ENCODE results near the gene GRIA1.

GRIA1 gene

DNA sequence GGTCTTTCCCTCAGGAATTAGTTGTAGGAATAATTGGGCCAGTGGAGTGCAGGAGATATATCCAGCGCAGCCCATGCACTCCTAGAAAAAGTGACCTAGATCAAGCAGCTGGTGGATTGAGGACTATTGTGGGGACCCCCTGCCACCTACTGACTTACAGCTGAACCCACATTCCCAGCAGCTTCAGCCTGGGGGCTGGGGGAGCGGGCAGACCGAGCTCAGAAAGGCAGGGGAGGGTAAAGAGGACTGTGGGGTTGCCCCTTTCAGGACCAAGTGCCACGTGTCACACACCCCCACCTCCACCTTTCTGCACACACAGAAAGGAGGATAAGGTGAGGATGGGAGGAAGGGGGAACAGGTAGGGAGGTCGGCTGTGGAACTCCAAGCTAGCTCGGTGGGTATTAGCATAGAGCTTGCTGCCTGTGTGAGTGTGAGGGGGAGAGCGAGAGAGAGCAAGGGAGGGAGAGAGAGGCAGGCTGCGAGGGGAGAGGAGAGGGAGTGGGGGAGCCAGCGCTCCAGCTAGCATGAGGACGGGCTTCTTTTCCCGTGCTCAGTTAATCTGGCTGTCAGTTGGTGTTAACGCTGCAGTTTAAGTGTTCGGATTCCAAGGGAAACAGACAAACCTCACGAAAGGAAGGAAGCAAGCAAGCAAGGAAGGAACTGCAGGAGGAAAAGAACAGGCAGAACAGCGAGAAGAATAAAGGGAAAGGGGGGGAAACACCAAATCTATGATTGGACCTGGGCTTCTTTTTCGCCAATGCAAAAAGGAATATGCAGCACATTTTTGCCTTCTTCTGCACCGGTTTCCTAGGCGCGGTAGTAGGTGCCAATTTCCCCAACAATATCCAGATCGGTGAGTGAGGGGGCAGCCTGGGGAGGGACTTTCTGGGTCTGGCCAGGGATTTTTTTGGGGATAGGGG is at the start of gene GRIA1:
Gene GRIA1 (plus strand): TSS at position 553 of the 920 bp plus-strand sequence.
- no peak for DNase-seq (ENCODE audit: low read depth)

GRCh38 chr5:153445875-153446579 is 44.4 kb upstream of the GRIA1 start:
- DNase-seq (ENCODE audit: low read depth) = no peak

GRCh38 chr5:153447534-153447933 is 42.9 kb upstream of the GRIA1 start:
- DNase-seq (ENCODE audit: low read depth) = no peak

- no peak for DNase-seq (ENCODE audit: low read depth)
Measured at GRCh38 chr5:153456354-153456753, 34.1 kb upstream of the GRIA1 start.

DNA sequence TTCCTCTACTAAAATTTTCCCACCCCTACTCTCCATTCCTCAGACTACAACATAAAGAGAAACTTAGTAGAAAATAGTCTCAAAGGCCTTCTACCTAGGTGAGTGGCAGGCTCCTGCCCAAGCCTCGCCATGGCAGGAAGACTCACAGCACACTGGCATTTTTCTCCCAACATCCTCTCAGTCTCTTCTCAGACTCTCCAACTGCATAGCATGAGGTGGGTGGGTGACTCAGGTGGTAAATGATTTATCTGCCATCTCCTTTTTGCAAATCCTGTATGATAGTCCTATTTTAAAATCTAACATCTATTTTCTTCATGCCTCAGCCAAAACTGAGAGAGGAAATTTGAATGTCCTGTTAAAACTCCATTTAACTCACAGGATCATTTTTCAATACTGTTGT is 33.5 kb upstream of the GRIA1 start:
- DNase-seq (ENCODE audit: low read depth) = no peak

DNA sequence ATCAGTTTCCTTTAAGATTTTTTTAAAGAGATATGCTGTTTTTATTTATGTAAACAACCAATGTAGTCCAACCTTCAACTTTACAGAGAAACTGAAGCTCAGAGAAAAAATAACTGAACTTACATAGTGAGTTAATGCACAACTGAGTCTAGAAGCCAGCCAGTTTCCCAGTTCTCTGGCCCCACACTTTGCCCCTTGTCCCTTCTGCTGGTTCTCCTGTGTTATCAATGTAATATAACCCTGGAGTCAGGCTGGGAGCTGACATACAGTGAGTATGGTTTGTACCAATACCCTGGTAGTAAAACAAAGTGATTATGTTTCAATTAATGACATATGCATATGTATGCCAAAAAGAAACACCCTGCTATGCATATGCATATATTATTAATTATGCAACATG is 32.2 kb upstream of the GRIA1 start:
- DNase-seq (ENCODE audit: low read depth) = no peak

- DNase-seq (ENCODE audit: low read depth) = no peak
Measured at GRCh38 chr5:153459051-153459743, 31.3 kb upstream of the GRIA1 start.

DNA sequence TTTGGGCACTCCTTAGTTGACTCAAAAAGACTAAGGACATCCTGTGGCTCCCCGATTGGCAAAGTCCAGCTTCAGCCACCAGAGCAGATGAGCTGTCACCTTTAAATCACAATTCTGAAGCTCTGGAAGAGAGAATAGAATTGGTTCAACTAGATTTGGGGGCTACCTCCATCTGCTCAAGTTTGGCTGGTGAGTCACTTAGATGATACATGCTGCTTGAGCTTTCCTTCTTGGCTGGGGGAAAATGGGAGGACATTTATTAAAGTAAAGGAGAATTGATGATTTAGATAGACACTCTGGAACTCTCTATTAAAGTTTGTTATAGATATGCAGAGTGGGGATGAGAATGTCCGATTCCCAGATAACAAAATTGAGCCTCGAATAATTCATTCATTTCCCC is 30.0 kb upstream of the GRIA1 start:
- no peak for DNase-seq (ENCODE audit: low read depth)

DNA sequence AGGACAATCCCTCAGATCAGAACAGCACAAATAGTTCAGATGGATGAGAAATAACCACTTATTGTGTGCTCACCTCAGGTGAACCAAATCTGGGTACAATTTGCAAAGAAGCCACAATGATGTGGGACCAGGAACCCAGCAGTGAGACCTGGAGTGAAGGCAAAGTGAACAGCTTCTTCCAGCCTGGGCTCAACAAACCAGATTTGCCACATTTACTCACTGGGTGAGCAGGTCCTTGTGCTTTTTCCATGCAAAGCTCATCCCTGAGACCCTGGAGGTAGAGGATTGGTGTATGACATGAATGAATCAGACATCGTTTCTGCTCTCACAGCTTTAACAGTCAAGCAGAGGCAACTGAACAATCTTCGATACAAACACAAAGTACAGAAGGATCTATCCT is 29.1 kb upstream of the GRIA1 start:
- DNase-seq (ENCODE audit: low read depth) = no peak

GRCh38 chr5:153463806-153464205 is 26.7 kb upstream of the GRIA1 start:
- DNase-seq (ENCODE audit: low read depth) = no peak

DNA sequence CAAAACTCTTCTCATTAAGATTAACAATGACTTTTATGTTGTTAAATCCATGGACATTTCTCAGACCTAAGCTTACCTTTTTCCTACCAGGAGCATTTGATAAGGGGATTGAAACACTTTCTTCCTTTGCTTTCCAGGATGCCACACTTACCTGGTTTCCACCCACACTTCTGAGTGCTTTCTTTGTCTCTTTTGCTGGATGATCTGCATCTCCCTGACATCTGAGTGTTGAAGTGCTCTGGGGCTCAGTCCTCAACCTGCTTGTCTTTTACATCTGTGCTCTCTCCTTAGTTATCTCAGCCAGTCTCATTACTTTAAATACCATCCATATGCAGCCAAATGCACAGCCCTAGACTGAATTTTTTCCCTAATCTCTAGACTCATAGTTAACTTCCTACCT is 22.9 kb upstream of the GRIA1 start:
- DNase-seq (ENCODE audit: low read depth) = no peak

DNA sequence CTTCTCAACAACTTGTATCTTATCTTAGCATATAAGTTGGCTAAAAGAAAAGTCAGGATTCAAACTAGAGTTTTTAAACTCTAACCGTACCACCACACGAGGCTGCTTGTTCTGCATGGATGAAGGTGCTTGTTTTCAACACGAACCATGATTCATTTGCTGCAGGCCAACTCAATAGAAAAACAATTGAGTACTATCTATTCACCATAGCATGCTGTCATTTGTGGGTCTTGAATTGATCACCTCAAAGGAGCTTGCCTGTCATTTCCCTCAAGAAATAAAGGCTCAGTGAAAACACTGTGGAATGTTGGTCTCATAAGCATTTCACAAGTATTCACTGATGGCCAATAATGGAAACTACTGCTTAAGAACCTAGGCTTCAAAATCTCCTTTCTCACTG is 21.0 kb upstream of the GRIA1 start:
- DNase-seq (ENCODE audit: low read depth) = no peak

GRCh38 chr5:153470736-153471135 is 19.7 kb upstream of the GRIA1 start:
- DNase-seq (ENCODE audit: low read depth) = no peak

- DNase-seq (ENCODE audit: low read depth) = no peak
Measured at GRCh38 chr5:153476767-153477166, 13.7 kb upstream of the GRIA1 start.

- DNase-seq (ENCODE audit: low read depth) = no peak
Measured at GRCh38 chr5:153480401-153480800, 10.1 kb upstream of the GRIA1 start.

DNA sequence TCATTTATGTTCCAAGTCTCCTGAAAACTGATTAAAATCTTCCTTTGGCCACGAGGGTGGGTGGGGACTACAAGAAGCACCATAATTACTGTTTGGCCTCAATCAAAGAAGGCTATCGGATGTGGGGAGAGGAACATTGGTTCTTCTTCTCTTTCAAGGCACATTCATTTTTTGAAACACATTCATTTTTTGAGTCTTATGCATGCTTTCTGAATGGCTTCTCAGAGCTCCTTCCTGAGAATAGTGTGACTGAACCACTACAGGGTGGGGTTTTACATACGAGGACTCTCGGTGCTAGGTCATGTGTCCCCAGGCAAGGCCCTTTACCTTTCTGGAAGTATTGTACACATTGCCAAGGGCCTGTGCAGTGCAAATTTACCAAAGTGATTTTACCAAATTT is 7.0 kb upstream of the GRIA1 start:
- no peak for DNase-seq (ENCODE audit: low read depth)

DNA sequence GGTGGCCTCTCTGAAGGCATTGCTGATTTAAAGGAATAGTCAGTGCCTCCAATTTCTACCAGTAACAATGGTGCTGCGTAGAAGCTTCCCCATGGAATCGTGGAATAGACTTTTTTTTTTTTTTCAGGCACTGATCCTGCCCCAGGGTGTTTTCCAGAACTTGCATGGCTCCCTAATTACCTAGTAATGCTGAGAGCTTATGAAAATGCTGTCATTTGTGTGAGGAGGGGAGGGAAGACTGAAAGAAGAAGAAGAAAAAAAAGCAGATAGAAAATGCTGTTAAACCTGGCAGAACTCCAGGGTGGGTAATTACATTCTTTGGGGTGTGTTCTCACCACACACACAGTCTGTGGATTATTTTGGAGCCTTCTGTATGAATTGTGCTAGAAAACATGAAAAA is 4.8 kb upstream of the GRIA1 start:
- DNase-seq (ENCODE audit: low read depth) = no peak

GRCh38 chr5:153486771-153487170 is 3.7 kb upstream of the GRIA1 start:
- no peak for DNase-seq (ENCODE audit: low read depth)

GRCh38 chr5:153489611-153490010 is 859 bp upstream of the GRIA1 start:
- no peak for DNase-seq (ENCODE audit: low read depth)

DNA sequence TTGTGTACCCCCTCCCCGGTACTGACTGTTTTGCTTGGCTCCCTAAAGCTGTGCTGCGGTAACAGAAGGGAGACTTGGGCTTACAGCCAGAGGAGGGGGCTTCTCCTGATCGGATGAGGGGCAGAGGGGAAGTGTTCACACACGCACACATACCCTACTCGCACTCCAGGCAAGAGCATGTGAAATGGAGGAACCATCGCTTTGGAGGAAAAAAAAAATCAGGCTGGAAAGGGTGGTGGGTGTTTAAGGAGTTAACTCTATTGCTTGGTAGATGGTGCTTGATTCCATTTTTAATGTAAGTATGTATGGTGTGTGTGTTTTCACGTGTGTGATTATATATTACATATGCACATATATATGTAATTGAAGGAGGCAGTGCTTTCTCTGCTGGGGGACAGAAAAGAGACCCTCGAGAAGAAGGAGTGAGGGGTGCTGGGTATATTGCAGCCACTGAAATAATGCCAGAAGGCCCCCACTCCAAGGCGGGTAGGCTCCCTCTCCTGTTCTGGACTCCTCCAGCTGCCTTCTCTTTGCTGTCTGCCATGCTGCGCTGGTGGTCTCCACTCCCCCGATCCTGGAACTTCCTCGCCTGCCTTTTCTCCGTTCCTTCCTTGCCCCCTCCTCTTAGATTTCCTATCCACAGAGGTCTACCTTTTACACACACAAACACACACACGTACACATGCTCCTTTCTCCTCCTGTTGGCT is 721 bp downstream of the GRIA1 start:
- DNase-seq (ENCODE audit: low read depth) = no peak

GRCh38 chr5:153491856-153492255 is 1.4 kb downstream of the GRIA1 start:
- DNase-seq (ENCODE audit: low read depth) = no peak

DNA sequence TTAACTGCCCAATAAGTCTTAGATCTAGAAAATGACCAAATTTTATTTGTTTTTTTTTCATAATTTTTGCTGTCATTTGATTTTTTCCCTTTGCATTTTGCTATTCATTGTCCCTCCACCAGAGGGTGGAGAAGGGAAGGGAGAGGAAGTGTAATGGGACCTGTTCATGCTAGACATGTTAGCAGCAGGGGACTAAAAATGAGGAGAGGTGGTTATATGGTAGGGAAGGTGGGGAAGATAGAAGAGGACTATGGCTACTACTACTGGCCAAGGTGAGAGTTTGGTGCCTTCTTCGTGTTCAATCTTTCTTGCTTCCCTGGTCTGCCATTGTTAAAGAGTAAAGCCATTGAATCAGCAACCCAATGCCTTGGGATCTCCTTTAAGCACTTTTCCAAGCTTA is 6.4 kb downstream of the GRIA1 start:
- DNase-seq (ENCODE audit: low read depth) = no peak
